ENCODE results near the gene ETV3.

- TF ChIP-seq BCL3 (CRISPR knock-in tag; IDR thresholded peaks at IDR 0.05): 0 out of 2 replicates have a peak, but pooled peaks have one; percentile 41
- TF ChIP-seq KDM4B (CRISPR knock-in tag; IDR thresholded peaks at IDR 0.05): no peak; the same call in 1 of the 2 replicates
- TF ChIP-seq KAT2B (IDR thresholded peaks at IDR 0.05; ENCODE audit: borderline replicate concordance, low read depth, low read length): no peak
- no peak for TF ChIP-seq RBM22 (optimal IDR thresholded peaks at IDR 0.05; ENCODE audit: low read length)
- TF ChIP-seq ZNF18 (CRISPR knock-in tag; IDR thresholded peaks at IDR 0.05; ENCODE audit: insufficient replicate concordance): peak; percentile 65
These were observed at the start of gene ETV3 for GRCh38 chr1:157138220-157139051.
